NCI-H446 (cell line): ENCODE measurements around the gene PSG5.
"Not testable (repeated sequence)": the region's sequence is repeated elsewhere in the genome, so short reads cannot be mapped to it uniquely, and the experiment has no call there.

ENCODE experiments used
- DNase-seq, 2 experiments: peaks; one replicate each; lab custom pipeline; 2025; lab: John Stamatoyannopoulos, UW

PSG5 gene

DNA sequence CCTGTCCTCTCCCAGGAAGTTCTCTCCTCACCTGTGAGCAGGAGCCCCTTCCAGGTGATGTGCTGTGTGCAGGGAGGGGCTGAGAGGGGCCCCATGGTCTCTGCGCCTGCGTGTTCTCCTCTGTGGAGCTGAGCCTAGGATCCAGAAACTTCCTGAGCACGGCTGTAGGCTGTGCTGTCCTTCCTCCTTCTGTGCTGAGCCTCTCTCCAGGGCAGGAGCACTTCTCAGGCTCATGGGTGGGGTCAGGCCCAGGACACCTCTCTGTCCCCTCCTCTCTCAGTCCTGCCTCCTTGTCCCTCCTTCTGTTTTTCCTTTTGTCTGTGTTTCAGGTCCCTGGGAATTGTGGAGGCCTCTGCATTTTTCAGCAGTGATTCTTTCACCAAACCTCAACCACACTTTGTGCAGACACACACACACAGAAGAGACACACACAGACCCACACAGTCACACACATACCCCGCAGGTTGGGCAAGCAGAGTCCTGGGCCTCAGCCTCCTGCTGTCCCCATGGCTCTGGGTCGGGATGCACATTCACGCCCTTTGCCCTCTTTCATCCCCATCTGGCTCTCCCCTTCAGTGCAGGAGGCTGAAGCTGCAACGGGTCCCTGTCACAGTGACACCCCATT is at the start of gene PSG5:
PSG5 (minus strand) TSS at position 226 of the 625 bp plus-strand sequence; CDS start at position 95, 131 bp downstream.
- not testable (repeated sequence) for DNase-seq

DNA sequence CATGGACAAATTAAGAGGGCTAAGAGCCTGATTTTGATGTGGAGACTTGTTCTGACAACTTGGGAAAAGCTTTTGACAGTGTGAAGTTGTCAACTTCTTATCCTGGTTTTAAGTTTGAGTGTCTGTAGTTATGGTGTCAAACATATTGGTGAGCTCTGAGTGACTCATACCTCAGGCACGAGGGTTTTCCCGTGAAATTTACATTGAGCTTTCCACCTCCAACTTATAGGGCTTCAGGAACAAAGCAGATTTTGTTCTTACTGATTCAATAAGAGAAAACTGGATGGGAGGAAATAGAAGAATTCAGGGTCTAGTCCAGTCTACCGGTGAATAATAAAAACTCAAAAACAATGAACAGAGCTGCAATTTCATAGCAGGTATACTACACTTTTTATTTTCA is 49.4 kb upstream of the PSG5 start:
- DNase-seq, result not testable (repeated sequence)

DNA sequence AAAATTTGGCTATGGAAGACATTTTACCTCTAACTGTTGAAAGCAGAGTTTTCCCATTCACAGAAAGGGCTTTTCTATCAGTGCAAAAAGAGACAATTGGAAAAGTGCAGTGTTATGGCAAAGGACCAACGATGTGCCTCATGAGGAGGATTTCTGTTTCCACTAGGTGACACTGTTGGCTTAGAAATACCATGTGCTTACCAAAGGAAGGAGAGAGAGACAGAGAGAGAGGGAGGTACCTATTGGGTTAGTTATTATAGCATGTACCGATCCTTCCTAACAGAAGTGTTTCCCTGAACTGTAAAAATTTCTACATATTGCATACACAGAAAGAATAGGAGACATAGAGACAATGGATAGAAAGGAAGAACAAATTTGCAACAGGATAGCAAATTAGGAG is 43.0 kb upstream of the PSG5 start:
- DNase-seq, result no peak

DNA sequence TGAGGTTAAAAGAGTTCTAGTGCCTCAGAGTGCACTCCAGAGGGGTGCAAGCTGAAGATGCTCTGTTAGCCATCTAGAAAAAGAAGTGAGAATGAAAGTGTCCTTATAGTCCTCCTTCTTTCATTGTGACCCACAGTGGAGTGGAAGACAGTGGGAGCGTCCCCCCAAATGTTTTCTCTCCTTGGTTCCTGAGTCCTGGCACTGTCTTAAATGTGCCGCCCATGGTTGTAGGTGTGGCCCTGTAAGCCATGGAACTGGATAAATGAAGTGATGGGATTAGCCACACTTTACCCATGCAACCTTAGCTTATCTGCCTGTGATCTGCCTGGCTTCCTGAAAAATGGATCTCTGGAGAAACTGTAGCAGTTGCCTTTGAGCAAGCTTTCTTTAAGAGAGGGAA is 42.4 kb upstream of the PSG5 start:
- DNase-seq, result not testable (repeated sequence)

DNA sequence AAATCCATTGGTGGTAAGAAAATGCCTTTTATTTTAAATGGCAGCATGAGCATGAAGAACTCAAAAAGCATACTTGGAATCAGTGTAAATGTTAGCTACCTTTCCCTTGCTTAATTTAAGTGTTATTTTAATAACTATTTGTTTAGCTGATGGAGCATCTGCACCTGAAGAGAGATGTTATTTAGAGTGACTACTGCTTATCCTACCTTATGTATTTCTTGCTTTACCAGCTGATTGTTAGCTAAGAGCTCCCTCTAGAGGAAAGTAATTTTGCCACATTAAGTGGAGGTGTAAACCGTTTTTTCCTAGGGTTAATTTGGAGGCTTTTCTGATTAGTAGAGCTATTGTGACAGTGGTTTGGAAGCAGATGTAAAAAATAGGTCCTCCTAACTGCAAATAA is 40.6 kb upstream of the PSG5 start:
- DNase-seq, result not testable (repeated sequence)

DNA sequence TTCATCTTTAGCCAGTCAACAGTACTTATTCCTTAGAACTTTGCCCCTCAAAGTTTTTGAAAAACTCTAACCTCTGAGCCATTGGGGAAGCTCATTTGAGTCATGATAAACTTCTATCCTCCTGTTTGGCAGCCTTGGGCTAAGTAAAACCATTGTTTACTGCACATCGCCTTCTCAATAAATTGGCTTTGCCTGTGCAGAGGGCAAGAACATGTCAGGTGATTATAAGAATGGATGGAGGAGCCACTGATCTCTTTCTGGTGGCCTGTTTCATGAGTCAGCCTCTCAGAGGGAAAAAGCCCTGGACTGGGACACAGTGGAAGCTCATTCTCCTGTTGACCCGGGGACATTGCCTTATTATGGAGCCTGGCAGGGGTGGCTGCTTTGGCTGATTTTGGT is 38.5 kb upstream of the PSG5 start:
- no peak for DNase-seq

DNA sequence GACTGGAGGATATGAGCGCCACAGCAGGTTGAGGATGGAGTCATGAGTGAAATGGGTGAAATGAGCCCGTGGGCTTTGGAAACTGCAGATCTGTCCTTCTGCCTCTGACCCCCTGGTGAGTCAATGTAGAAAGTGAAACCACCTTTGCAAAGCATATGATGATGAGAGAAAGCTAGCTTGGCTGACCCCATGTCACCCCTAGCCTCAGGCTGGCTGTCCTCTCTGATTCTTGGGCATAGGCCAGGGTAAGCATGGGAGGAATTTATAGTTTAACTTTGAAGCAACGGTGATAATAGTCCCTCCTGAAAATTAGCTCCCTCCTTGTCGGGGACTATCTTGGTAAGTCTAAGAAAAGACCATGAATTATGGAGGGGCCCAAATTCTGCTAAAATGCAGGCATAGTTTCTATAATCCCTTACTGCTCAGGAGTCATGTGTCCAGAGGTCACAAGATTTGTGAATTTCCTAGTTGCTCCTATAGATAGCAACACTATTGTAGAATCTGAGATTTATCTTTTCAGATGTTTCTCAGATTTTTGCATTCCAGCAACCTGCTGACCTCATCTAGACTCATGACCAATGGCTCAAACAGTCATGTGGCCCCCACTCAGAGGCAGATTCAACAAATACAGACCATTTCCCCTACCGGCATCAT is 38.0 kb upstream of the PSG5 start:
- not testable (repeated sequence) for DNase-seq

DNA sequence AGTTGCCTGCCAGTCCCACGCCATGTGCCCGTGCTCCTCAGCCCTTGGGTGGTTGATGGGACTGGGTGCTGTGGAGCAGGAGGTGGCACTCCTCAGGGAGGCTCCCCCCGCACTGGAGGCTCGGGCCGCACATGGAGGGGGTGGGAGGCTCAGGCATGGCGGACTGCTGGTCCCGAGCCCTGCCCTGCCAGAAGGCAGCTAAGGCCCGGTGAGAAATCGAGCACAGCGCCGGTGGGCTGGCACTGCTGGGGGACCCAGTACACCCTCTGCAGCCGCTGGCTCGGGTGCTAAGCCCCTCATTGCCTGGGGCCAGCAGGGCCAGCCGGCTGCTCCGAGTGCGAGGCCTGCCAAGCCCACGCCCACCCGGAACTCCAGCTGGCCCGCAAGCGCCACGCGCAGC is 35.6 kb upstream of the PSG5 start:
- DNase-seq, result not testable (repeated sequence)

DNA sequence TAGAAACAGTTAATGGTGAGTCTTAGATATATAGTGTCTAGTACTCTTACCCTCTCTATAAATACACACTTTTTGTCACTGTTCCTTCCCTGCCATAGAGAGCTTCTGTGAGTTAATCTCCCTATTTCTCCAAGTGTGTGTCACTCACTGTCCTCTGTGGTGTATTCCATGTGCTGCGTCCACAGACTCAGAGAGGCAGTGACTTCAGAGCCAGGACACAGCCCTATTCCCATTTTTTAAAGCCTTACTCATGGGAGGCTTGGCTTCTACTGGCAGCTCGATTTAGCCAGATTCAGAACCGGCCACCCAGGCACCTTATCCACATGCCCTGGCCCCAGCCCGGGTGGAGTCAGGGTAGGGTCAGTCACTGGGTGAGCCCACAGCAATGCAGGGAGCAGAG is 32.8 kb upstream of the PSG5 start:
- not testable (repeated sequence) for DNase-seq

DNA sequence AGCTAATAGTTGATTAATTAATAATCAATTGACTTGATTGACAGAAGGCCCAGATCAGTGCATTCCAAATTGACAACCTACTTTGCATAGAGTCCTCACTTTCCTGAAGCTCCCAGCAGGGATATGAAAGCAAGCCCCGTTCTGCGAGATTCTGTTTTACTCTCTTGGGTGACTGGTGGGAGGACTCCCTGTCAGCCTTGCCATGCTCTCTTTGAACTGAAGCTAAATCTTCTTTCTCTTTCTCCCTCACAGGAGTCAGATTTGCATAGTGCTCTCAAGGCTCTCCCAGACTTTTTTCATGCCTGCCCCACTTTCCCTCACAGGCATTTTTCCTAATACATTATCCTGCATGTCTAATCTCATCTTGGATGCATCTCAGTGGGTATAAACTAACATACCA is 29.5 kb upstream of the PSG5 start:
- DNase-seq, result not testable (repeated sequence)

DNA sequence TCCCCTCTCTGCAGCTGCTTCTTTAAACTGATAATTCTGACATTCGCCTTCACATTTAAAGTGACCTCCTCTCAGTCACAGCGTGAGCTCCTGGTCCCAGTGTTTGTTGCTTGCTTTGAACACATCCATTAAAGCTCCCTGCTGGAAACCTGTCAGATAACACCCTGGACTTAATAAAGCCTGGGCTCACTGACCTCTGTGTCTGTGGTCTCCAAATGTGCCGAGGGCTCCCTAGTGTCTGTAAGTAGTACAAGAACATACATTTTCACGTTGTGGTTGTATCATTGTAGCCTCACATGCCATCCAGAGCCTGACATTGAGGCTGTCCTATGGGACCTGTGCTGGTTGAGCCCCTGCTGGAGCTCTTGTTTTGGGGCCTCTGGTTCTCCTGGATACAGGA is 21.7 kb upstream of the PSG5 start:
- no peak for DNase-seq

DNA sequence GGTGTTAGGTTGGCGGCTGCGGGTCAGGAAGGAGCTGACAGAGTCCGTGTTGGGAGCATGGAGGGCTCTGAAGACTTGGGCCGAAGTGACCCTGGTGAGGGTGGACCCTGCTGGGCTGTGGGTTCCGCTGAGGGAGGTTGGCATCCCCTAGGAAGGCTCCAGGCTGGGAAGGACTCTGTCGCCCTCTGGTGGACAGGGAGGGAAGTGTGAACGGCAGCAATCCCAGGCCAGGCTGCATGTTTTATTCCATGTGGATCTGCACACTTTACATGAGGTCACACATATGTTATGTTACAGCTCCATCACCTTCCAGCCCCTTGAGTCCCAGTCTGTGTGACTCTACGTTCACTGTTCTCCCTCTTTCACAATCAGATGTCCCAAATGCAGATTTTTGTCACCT is 20.8 kb upstream of the PSG5 start:
- DNase-seq, result peak in 1 of 2 experiments; percentile 7

DNA sequence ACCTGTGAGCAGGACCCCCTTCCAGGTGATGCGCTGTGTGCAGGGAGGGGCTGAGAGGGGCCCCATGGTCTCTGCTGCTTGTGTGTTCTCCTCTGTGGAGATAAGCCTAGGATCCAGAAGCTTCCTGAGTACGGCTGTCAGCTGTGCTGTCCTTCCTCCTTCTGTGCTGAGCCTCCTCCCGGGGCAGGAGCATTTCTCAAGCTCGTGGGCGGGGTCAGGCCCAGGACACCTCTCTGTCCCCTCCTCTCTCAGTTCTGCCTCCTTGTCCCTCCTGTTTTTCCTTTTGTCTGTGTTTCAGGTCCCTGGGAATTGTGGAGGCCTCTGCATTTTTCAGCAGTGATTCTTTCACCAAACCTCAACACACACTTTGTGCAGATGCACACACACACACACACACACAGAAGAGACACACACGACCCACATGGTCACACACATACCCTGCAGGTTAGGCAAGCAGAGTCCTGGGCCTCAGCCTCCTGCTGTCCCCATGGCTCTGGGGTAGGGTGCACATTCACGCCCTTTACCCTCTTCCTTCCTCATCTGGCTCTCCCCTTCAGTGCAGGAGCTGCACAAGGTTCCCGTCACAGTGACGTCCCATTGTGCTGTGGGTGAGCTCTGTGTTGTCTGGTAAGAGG is 19.3 kb upstream of the PSG5 start, which contains the start of gene PSG4:
PSG4 (minus strand) TSS at position 168 of the 635 bp plus-strand sequence; CDS start at position 66, 102 bp downstream.
- DNase-seq, result not testable (repeated sequence)

DNA sequence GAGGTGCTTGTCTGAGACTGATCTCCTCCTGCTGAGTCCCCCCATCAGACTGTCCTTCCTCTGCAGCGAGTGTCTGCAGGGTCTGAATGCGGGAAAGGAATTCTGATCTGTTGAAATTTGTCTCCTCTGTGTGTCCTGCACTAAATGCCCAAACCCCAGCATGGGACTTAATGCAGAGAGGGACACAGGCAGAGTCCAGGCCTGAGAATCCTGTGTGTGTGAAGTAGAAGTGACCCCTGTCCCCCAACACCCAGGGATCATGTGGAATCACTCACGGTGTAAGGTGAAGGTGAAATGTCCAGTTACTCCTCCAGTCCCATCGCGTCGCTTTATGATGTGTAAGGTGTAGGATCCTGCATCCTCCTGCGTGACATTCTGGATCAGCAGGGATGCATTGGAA is 17.3 kb upstream of the PSG5 start:
- DNase-seq, result not testable (repeated sequence)

DNA sequence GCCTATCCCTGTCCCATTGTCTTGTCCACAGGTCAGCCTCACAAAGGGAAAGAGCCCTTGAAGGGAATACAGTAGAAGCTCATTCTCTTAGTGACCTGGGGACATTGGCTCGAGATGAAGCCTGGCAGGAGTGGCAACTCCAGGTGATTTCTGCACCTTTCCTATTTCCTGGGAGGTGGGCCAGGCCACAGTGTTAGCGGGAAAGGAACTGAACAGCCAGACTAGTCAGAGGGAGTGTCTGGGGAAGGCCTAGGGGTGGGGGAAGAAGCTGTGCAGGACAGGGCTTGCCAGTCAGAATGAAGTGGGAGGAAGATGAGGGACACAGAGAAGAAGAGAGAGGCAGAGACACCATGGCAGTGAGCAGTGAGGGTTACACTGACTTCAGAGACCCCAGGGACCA is 15.6 kb upstream of the PSG5 start:
- DNase-seq, result not testable (repeated sequence)

DNA sequence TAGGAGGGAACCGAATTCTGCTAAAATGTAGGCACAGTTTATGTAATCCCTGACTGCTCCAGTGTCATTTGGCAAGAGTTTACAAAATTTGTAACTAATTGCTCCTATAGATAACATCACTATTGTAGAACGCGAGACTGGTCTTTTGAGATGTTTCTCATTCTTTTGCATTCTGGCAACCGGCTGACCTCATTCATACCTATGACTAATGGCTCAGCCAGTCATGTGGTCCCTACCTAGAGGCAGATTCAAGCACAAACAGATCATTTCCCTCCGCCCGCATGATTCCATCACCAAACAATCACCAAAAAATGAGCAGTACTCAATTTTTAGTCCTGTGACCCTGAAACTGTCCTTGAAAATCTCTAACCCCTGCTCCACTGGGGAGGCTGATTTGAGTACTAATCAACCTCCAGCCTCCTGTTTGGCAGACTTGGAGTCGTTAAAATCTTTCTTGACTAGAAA is 15.0 kb upstream of the PSG5 start:
- not testable (repeated sequence) for DNase-seq

DNA sequence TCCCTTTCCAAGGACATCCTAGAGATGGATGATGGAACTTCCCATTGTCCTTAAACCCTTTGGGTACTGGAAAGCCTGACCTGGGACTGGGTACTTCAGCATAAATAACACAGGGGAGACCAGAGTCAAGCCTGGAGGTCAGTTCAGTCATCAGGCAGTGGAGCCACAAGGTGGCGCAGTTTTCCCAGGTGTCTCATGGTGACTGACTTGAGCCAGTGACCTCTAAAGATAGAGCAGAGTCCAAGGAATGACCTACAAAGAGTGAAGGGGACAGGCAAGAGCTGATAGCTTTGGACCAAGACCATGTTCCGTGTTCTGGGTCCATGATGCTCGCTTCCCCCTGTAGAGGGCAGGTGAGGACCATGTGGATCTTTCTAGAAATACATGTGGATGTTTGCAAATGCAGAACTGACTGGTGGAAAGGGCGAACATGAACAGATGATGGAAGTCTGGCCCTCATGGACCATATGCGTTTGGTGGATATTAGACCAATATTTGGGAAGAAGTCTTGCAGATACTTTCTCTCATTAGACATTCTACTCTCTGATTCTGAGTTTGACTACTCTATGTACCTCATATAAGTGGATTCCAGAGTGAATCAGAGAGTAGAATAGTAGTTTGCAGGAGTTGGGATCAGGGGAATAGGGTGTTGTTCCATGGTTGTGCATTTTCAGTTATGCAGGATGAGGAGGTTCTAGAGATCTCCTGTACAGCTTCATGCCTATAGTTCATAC is 12.5 kb upstream of the PSG5 start:
- DNase-seq, result not testable (repeated sequence)

DNA sequence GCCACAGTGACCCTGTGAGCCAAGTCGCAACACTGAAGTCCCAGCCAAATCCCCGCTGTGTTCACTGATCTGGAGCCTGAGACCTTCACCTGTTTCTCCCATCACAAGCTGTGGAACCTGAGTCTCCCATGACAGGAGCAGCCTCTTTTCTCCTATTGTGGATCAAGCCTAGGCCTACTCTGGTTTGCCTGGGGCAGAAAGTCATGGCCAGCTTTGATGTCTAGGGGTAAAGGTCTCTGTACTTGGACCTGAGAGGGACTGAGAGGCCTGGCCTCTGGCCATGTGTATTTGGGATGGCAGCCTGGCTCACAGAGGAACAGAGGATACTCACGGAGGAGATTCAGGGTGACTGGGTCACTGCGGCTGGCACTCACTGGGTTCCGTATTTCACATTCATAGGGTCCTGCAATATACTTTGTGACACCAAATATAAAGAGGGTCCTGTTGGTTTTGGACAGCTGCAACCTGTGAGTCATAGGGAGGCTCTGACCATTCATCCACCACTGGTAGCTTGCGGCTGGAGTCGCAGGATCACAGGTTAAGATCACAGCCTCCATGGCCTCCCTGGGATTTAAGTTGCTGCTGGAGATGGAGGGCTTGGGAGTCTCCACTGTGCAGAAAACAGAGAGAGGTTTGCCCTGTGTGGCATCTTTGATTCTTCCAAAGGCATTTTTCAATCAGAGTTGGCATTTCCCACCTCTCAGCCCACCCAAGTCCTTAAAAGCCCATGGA is 11.5 kb upstream of the PSG5 start:
- not testable (repeated sequence) for DNase-seq

DNA sequence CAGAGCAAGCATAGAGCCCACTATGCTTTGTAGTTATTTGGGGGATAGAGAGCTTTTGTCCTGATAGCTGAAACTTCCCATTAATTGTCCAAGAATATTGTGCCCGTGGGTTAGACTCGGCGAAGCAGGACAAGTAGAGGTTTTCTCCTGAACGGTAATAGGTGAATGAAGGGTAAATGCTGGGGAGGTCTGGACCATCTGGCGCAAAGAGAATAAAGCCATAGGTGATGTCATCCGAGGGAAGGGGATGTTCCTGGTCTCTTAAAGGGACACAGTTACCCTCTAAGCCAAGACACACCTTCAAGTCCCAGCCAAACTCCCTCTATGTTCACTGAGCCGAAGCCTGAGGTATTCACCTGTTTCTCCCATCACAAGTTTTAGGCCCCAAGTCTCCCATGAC is 8.1 kb upstream of the PSG5 start:
- not testable (repeated sequence) for DNase-seq

DNA sequence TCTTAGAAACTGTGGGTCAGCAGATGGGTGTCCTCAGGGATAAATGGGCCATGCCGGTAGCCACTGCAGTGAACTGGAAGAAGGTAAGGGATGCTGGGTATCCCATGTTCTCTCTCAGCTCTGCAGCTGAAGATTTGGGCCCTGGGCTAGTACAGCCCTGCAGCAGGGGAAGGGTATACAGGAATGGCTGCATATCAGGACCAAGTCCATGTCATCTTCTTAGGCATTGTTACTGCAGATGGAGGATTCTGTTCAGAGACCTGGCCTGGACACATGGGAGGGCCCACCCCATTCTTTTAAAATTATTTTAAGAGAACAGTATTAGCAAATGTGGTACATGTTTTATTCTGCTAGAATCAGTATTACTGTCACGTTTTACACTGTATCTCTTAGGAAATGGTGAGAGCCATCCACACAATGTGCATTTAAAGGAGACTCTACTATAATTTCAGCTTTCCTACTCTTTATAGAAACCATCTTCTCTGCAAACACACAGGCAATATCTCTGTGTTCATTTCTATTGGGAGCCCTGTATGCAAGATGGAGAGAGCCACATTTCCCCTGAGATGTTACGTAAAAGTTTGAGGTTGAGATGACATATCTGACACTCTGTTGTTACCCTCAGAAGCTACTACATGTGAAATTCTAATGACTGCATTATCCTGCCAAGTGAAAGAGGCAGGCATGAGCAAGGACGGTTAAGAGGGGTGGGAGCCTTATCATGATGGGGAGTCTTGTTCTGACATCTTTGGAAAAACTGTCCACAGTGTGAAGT is 6.2 kb upstream of the PSG5 start:
- DNase-seq, result not testable (repeated sequence)

DNA sequence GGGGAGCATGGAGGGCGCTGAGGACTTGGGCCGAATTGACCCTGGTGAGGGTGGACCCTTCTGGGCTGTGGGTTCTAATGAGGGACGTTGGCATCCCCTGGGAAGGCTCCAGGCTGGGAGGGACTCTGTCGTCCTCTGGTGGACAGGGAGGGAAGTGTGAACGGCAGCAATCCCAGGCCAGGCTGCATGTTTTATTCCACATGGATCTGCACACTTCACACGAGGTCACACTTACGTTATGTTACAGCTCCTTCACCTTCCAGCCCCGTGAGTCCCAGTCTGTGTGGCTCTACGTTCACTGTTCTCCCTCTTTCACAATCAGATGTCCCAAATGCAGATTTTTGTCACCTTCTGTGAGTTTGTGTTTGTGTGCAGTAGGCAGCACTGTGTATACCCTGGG is 1.8 kb upstream of the PSG5 start:
- DNase-seq, result not testable (repeated sequence)
